Measurements from ENCODE around the gene OLFML3.

- TF ChIP-seq CTCF (IDR thresholded peaks at IDR 0.05): no peak
- no peak for TF ChIP-seq POLR2A (IDR thresholded peaks at IDR 0.05)
Observed at GRCh38 chr1:113982949-113983348, 3.7 kb downstream of the OLFML3 start.

Data from Peyer's patch (tissue), 4 donors.